HG03025 (cell line): Measurements from ENCODE around the gene PRDM1.
"Not testable (repeated sequence)": the region's sequence is repeated elsewhere in the genome, so short reads cannot be mapped to it uniquely, and the experiment has no call there.

ENCODE experiments used
- ATAC-seq: cut with Tn5 transposase; IDR thresholded peaks from one replicate; pipeline ENCODE4 v1.9.1; 2021; ENCODE audit warnings: mild to moderate bottlenecking, moderate library complexity; ENCODE audit not compliant: unreplicated experiment, low FRiP score

PRDM1 gene

DNA sequence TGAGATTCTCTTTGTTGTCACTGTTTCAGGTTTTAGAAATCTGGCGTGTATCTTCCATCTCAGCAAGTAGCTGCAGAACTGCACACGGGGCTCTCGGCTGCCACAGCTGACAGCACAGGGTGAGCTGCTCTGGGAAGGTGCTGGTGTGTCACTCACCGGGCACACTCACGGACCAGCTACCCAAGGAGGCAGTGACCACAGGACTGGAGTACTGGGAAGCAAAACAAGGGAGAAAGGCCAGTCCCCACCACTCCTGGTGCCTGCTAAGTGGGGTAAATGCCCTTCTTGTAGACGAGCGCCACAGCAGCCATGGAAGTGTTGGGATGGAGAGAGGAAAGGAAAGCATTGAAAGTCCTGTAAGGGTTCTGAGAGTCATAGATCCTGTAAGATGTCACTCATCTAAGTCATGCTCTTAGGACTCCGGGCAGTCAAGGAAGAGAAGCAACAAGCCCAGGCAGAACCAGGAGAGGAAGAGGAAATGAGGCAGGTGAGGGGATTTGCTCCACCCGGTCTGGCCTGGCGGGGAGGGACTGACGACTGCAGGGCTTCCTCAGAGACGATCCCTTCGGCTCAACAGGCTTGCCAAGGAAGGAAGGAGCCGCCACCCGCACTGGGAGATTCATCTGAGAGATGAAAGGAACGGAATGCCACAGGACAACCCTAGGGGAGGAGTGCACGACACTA, 48.1 kb downstream of the PRDM1 start:
- ATAC-seq: no peak

DNA sequence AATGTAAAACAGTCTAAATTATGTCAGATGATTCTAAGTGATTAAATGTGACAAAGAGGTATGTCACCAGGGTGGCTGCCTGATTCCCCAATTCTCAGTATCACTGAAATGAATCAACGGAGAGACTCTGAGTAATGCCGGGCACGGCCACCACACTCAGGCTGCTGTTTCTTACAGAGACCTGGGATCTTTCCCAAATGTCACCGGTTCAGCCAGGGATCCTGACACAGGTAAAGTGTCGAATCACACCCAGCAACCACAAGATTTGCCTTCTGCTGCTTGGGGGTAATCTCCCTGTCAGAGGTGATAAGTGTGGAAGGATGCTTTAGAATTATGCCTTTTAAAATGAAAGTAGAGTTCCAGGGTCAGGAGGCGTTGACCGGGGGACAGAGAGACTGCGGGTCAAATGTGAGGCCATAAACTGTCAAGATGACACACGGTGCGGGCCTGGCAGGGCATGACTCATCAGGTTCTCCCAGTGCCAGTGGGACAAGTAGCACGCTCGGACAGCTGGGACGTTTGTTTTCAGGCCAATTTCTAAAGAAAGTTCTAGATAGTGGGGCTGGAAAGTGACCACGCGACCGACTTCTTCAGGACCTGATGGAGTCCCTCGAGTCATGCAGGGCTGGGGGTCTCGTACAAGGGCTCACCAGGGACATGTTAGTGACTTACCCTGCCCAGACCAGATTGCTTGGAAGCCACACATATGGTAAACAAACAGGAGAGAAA, 48.9 kb downstream of the PRDM1 start:
- ATAC-seq: no peak

DNA sequence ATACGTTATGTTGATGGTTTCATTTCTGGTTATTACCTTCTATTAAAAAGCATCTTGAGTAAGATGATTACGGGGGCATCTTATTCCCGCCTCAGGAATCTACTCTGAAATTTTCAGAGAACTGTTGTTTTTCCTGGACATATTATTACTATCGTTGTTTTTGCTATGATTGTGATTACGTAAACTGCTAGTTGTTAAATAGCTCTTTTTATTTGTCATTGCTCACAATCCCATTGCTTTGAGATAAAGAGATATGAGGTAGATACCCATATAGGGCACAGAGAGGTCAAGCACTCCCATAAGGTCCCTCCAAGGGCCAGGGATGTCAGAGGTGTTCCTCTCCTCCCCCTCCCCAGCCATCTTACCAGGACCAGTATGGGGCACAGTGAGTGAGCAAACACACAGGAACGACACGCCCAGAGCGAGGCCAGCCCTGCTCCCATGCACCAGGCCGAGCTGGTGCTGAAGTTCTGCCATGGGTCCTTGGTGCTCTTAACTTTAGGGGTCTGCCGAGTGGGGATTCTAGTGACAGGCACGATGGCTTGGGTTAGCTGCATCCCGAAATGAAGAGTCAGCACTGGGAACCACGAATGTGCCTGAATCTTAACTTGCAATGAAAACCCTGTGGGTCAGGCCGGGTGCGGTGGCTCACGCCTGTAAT, 49.9 kb downstream of the PRDM1 start:
- no peak for ATAC-seq

DNA sequence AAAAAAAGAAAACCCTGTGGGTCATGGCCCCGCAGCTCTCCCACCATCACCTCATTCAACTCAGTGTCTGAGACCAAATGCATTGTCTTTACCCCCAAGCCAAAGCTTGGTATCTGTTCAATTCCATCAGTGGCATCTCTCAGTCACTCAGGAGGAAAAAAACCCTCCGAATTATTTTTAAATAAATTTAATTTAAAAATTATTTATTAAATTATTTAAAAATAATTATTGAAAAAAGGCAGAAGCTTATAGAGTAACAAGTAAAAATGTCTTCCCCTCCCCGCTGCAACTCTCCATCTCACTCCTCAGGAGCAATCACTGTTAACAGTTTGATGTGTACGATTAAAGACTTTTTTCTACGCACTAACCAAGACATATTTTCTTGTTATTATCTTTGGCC, 50.7 kb downstream of the PRDM1 start:
- ATAC-seq: no peak

DNA sequence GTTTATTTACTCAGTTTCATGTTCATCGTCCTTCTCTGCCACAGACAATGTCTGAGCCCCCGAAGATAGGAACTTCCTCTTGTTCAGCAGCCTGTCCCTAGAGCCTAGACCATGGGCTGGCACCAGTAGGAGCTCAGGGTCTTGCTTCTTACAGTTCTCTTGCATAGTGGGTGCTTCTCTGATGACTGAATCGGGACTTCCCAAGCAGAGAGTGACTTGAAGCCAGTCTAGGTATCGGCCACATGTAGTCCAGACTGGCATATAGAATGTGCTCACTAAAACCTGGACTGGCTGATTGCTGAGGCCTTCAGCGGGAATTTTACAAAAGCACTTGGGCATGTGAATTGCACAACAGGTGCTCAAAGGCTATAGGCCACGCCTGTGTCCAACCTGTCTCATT, 52.0 kb downstream of the PRDM1 start:
- ATAC-seq: no peak

DNA sequence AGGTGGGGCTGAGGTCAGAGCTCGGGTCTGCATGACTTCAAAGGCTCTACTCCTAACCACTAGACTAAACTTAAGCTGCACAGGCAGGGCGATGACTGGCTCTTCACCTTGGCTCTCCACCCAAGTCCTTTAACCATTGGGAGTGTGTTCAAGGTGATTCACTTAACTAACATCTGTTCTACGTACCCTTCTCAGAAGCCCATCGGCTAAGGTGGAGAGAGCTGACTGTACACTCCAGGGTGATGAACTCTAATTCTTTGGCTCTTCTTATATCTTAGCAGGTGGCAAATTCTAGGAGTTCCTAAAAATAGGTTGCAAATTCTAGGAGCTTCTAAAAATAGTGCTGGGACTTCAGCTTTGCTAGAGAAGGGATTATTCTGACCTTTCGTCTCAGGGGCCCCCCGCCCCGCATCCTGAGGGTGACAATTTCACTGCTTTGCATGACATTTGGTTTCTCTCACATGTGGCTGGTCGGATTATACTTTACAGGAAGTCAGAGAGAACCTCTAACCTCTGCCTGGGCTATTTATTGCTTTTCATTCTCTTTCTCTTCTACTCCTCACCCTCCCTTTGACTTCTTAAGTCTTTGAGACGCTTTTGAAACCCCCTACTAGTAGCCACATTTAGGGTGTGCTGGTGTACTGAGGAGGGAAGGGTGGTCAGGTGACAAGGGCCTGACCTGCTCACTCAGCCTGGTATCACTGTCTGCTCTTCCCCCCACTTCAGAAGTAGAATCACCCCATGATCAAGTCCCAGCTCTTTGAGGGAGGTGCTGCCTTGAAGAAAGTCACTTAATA, 55.5 kb downstream of the PRDM1 start:
- ATAC-seq: peak; percentile 73

DNA sequence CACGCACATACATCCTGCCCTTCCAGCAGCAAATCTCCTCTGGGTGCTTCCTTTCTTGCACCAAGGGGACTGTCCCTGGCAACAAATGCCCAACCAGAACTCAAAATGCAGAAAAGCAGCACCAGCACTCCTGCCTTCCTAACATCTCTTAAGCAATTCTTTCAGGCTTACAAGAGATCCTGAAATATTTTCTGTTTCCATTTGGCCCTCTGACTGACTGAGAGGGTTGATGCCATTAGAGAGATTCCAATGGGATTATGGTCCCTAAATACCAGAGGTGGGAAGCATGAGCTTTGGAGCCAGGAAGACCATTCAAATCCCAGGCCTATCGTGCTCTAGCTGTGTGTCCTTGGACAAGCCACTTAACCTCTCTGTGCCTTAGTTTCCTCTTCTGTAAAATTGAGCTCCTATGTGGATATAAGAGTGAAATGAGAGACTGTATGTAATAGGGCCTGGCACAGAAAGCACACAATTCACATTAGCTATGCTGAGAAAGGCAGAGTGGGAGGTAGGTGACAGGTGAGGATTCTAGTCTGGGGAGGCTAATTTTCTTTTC, 56.8 kb downstream of the PRDM1 start:
- ATAC-seq: no peak

DNA sequence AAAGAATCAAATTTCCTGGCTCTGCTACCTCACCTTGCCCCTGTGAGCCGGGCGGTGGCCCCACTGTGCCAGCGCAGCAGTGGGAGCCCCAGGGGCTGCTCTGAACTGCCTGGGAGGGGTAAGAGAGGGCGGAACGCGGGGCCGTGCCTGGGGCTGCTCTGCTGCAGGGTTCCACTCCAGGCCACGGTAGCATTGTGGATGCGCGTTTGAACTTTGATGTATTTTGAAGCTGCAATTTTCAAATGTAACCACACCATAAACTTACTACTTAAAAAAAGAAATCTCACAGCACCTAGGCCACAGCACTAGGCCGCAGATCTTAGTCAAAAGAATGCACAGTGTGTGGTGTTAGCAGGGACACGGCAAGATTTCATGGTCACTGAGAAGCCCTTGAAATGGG, 57.5 kb downstream of the PRDM1 start:
- ATAC-seq: no peak

DNA sequence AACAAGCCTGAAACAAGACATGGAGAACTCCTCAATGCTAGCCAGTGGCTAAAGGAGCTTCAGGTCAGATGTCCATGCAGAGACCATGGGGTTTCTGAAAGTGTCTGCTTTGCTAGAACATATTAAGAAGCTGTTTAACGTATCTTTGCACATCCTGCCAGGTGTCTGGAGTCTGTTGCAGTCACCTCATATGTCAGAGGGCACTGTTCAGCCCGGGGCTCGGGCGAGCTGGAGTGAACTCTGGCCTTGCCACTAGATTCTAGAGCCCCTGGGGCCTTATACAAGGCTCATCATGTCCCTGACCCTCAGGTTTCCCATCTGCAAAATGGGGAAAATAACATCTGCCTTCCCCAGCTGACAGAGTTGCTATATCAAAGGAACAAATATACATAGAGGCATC, 59.0 kb downstream of the PRDM1 start:
- ATAC-seq: no peak

DNA sequence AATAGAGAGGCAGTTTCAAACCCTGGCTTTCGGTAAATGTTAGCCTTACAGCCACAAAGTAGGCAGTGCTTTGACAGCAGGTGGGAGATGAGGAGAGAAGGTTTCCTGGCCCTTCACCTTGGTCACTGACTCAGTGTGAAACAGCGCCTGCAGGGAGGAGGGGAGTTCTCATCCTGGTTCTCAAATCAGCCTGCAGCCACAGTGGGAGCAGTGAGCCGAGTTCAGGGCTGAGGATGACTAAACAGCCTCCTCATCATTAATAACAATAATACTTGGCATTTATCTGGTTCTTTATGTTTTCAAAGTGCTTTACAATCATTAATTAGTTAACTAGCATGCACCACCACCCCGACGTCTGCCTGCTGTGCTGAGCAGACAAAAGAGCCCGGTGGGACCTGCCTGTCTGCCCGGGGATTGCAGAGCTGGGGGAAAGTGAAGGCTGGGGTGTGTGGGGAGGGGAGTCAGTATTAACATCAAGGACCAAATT, 59.6 kb downstream of the PRDM1 start:
- peak; percentile 35 for ATAC-seq

DNA sequence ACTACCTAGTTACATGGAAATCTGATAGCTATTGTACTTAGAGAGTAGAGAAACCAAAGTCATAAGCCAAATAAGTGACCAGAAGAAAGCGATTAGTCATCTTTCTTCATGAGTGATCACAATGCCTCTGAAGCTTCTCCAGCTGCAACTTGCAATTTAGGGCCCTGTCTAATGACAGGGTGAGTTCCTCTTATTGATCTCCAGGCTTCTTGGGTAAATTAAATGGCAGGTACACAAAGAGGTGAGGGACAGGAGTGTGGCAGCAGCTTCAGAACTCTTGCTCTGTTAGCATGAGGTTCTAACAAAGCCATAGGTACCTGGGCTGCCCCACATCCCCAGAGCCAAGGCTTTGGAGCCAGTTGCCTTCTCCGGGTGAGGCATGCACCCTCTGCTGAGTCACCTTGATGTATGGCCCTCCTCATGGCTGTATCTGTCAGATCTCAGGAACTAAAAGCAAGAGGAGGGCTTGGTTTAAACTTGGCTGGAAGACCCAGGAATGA, 60.8 kb downstream of the PRDM1 start:
- no peak for ATAC-seq

DNA sequence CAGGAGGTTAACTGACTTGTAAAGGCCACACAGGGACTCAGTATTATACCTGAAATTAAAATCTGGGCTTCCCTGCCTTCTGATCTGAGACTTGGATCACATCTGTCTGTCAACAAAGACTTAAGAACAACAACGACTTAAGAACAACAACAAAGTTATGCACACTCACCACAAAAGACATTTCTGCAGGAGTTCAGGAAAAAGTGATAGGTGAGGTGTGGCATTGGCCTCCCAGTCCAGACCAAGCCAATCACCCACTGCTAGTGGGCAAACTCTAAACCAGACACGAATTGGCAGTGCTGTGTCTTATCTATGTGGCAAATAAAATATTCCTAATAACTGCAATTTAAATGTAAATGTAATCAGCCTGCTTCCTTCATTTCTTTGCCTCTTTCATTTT, 61.3 kb downstream of the PRDM1 start:
- ATAC-seq: no peak

DNA sequence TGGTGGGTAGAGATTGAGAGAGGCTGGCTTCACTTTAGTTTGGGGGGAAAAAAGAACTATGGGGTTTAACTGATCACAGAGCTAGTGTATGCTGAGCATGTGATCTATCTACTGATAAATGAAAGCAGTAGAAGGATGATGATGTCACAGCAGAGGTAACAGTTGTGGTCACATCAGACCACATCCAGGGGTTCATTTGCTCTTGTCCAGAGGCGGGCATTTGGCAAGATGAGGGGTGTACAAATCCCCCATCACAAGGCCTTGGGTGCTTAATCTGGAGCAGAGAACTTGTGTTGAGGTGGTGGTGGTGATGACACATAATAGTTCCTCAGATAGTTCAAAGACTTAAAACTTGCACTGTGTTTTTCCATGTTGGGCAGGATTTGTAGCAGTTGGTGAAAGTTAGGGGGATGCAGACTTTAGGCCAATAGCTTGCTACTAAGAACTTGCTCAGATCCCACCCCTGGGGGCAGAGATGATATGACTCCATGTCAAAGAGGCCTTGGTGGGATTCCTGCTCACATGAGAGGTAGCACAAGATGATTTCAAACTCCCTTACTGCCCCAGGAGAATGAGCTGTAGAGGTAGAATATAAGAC, 63.4 kb downstream of the PRDM1 start:
- no peak for ATAC-seq

DNA sequence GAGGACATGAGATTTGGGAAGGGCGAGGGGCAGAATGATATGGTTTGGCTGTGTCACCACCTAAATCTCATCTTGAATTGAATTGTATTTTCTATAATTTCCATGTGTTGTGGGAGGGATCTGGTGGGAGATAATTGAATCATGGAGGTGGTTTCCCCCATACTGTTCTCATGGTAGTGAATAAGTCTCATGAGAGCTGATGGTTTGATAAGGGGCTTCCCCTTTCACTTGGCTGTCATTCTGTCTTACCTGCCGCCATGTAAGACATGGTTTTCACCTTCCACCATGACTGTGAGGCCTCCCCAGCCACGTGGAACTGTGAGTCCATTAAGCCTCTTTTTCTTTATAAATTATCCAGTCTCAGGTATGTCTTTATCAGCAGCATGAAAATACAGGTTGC, 66.3 kb downstream of the PRDM1 start:
- not testable (repeated sequence) for ATAC-seq

DNA sequence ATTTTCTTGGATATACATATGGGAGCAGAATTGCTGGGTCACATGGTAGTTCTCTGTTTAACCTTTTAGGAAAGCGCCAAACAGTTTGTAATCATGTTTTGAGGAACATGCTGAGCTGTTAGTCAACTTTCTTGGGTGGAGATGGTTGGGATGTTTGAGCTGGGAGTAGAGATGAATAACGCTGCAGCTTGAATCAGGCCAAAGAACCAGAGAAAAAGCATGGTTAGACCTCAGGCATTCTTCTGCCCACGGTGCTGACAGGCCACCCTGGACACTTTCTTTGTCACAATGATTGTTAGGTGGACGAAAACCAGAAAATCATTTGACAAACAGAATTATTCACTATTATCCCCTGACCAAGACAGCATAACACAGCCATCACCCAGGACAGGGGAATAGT, 66.8 kb downstream of the PRDM1 start:
- no peak for ATAC-seq

DNA sequence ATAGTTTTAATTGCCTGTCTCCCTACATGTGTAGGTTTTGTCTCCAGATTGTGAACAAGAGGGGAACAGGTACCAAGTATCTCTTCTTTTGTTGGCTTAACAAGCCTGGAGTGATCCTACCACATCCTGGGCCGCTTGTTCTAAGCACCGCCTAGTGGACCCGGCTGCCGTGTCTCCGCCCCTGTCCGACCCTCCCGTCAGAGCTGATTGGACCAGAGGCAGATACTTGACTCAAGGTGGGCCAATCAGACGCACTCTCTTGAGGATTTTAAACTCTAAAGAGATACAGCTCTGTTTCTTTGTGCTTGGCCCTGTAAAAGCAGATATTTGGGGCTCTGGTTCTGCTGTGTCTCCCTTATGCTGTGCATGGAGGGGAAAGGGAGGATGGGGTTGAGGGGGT, 68.2 kb downstream of the PRDM1 start:
- ATAC-seq: no peak

DNA sequence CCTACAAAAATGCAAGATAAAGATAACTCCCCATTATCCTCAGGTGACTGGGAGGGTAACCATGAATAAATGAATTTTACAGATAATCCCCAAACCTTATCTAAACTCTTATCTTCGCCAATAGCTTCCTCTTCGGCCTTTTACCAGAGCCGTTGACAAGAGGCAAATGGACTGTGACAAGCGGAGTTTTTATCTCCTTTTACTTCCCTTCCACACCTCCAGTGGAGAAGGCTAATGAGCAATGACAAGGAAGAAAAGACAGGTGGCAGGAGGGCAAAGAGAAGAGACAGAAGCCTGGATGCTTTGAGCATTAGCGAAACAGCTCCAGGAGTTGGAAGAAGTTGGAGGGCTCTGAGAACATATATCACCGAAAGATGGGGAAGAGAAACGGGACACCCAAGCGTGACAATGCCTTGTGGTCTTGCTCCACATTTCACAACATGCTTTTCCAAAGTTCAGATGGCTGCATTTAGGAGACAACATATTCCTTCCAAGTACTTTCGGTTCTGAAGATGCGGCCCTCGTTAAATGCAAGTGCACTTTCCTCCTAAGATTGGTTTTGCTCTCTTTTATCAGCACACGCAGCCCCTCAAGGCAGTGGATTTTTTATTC, 69.2 kb downstream of the PRDM1 start:
- no peak for ATAC-seq

DNA sequence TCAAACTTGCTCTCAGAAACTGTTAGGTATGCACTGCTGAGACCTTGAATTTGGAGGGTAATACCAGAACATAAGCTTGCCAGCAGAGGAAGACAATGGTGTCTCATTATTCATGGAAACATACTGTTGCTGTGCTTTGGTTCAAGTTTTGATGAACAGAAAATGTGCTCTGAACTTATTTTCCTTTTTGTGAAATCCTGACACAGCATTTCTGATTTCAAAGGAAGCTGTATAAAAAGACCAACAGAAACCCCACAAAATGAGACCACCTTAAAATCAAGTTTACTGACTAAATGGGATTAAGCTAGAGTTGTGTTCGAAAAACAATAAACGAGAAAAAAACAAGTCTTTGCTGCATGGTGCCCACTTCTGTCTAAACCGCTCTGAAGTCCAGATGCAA, 70.3 kb downstream of the PRDM1 start:
- no peak for ATAC-seq

DNA sequence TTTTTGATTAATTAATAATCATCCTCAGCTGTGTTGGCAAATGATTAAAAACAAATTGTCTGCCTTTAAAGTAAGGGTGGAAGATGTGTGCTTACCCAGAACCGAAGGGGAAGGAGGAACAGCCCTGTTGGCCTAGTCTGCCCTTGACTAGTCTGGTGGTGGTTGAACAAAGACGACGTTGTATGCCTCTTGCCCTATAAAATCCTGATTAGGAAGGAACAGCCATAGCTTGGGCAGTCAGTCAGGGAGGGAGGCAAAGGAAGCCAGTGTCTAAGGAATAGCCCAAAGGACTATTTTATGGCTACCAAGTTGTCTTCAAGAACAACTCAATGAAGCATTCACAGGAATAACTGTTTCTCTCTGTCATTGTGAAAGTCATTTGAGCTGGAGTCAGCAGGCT, 70.7 kb downstream of the PRDM1 start:
- ATAC-seq: no peak

DNA sequence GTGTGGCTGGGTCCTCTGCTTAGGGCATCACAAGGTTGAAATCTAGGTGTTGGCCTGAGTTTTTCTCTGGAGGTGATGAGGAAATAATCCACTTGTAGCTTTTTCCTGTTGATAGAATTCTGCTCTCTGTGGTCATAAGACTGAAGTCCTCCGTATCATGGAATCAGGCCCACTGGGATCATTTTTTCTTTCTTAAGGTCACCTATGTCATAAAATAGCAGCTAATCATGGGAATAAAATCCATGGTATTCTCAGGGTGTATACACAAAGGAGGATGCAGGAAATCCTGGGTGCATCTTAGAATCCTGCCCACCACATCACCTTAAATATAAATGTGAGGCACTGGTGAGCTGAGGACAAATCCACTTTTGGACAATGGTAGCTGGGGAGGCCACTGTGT, 72.7 kb downstream of the PRDM1 start:
- no peak for ATAC-seq
